Measurements from ENCODE around the gene RPL19.
"Not testable (repeated sequence)": the region's sequence is repeated elsewhere in the genome, so short reads cannot be mapped to it uniquely, and the experiment has no call there.

The RPL19 gene

GRCh38 chr17:39243155-39243554 is 43.1 kb downstream of the RPL19 start:
- no peaks in the 10 kb centered on the region for H3K9me3 ChIP-seq (ENCODE audit: control insufficient read depth, low read length)
- no peaks in the 10 kb centered on the region for H3K36me3 ChIP-seq (ENCODE audit: control insufficient read depth, insufficient read depth, low read length)
- WGBS, 2 experiments = 92% methylated on average over 8 of the region's 8 CpGs
- peaks cover 4% of the 10 kb centered on the region for H3K4me1 ChIP-seq (ENCODE audit: control insufficient read depth, insufficient read depth, low read length)
- no peaks in the 10 kb centered on the region for H3K27me3 ChIP-seq (ENCODE audit: control insufficient read depth, insufficient read depth, low read length, poor library complexity, severe bottlenecking)
- no peak overlapping the region for H3K27ac ChIP-seq (ENCODE audit: insufficient read depth, low read depth, low read length, poor library complexity, severe bottlenecking)
- no peak overlapping the region for H3K4me3 ChIP-seq (ENCODE audit: insufficient read depth, low read depth, low read length)

- Histone ChIP-seq H3K36me3 (ENCODE audit: control insufficient read depth, insufficient read depth, low read length) (no peaks in the 10 kb centered on the region), H3K27ac (ENCODE audit: insufficient read depth, low read depth, low read length, poor library complexity, severe bottlenecking) (no peak overlapping the region), H3K4me1 (ENCODE audit: control insufficient read depth, insufficient read depth, low read length) (peaks cover 4% of the 10 kb centered on the region), H3K4me3 (ENCODE audit: insufficient read depth, low read depth, low read length) (no peak overlapping the region), H3K27me3 (ENCODE audit: control insufficient read depth, insufficient read depth, low read length, poor library complexity, severe bottlenecking) (no peaks in the 10 kb centered on the region), H3K9me3 (ENCODE audit: control insufficient read depth, low read length) (no peaks in the 10 kb centered on the region)
- WGBS, 2 experiments = 81 to 82% methylated on average over 11 of the region's 11 CpGs
Measured at GRCh38 chr17:39244016-39244599, 44.0 kb downstream of the RPL19 start.

DNA sequence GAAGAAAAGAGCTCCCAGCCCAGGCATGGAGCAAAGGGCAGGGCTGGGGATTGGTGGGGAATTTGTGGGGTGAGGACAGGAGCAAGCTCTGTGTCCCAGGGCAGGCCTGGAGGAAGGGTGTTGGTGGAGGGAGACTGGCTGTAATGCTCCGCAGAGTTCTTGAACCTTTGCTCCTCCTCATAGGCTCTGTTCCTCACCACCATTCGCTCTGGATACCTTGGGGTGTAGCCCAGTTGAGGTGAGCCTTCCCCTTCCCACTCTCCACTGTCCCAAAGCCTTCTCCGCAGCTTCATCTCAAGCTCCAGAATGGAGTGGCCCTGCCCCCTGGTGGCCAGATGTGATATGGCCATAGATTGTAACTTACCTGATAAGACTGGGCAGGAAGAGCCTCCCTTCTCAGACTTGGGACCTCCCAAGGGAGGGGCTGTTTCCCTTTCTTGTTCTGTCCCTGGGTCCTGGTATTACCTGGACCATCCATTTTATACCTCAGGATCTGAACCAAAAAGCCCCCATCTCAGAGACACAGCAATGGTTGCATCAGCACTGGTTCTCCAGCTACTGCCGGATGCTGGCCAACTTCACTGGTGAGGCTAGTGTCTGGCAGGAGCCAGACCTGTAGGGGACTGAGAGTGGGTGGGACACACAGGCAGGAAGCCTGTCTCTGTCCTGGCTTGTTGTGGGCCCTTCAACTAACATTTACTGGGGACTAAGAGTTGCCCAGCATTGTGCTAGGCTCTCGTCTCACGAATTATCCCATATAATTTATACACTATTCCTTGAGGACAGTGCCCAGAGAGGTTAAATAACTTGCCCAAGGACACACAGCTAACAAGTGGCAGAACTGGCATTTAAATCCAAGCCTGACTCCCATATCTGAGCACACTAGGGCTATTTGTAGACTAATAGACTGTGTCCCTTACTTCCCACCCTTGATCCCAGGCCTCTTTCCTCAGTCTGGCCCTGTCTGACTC is 44.8 kb downstream of the RPL19 start:
- WGBS, 2 experiments = 48 to 51% methylated on average over 6 of the region's 6 CpGs
- no peak overlapping the region for H3K4me3 ChIP-seq (ENCODE audit: insufficient read depth, low read depth, low read length)

DNA sequence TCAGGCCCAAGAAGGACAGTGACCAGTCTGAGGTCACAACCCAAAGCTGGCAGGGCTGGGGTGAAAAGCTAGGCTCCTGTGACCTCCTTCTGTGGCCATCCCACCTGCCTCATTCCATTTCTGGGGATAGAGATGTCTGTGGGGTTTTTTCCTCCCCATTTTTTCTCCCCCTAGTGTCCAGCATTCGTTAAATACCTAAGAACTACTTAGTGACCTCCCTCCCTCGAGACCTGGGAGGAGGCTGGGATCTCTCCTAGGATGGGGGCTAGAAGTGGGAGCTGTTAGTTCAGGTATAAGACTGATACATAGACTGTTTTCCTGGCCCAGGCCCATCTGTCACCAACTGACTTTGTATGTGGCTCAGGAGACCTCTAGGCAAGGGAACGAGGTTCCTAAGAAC is 46.2 kb downstream of the RPL19 start:
- H3K27me3 ChIP-seq (ENCODE audit: control insufficient read depth, insufficient read depth, low read length, poor library complexity, severe bottlenecking) = no peaks in the 10 kb centered on the region
- H3K27ac ChIP-seq (ENCODE audit: insufficient read depth, low read depth, low read length, poor library complexity, severe bottlenecking) = no peak overlapping the region
- H3K4me3 ChIP-seq (ENCODE audit: insufficient read depth, low read depth, low read length) = no peak overlapping the region
- WGBS, 2 experiments = 68 to 100% methylated on average over 1 to 3 of the region's 3 CpGs
- no peaks in the 10 kb centered on the region for H3K9me3 ChIP-seq (ENCODE audit: control insufficient read depth, low read length)
- H3K36me3 ChIP-seq (ENCODE audit: control insufficient read depth, insufficient read depth, low read length) = no peaks in the 10 kb centered on the region
- peaks cover 4% of the 10 kb centered on the region for H3K4me1 ChIP-seq (ENCODE audit: control insufficient read depth, insufficient read depth, low read length)

More for the DNA sequence above, 44.8 kb downstream of the RPL19 start:
- no peaks in the 10 kb centered on the region for H3K27me3 ChIP-seq (ENCODE audit: control insufficient read depth, insufficient read depth, low read length, poor library complexity, severe bottlenecking)
- H3K4me1 ChIP-seq (ENCODE audit: control insufficient read depth, insufficient read depth, low read length) = peaks cover 4% of the 10 kb centered on the region
- H3K36me3 ChIP-seq (ENCODE audit: control insufficient read depth, insufficient read depth, low read length) = no peaks in the 10 kb centered on the region
- H3K27ac ChIP-seq (ENCODE audit: insufficient read depth, low read depth, low read length, poor library complexity, severe bottlenecking) = no peak overlapping the region
- H3K9me3 ChIP-seq (ENCODE audit: control insufficient read depth, low read length) = no peaks in the 10 kb centered on the region

GRCh38 chr17:39250076-39250475 is 50.0 kb downstream of the RPL19 start:
- H3K4me3 ChIP-seq (ENCODE audit: insufficient read depth, low read depth, low read length); H3K36me3 ChIP-seq (ENCODE audit: control insufficient read depth, insufficient read depth, low read length); H3K27ac ChIP-seq (ENCODE audit: insufficient read depth, low read depth, low read length, poor library complexity, severe bottlenecking); H3K9me3 ChIP-seq (ENCODE audit: control insufficient read depth, low read length); H3K4me1 ChIP-seq (ENCODE audit: control insufficient read depth, insufficient read depth, low read length); H3K27me3 ChIP-seq (ENCODE audit: control insufficient read depth, insufficient read depth, low read length, poor library complexity, severe bottlenecking): not testable (repeated sequence)
- WGBS, 2 experiments = 92 to 95% methylated on average over 12 of the region's 12 CpGs

DNA sequence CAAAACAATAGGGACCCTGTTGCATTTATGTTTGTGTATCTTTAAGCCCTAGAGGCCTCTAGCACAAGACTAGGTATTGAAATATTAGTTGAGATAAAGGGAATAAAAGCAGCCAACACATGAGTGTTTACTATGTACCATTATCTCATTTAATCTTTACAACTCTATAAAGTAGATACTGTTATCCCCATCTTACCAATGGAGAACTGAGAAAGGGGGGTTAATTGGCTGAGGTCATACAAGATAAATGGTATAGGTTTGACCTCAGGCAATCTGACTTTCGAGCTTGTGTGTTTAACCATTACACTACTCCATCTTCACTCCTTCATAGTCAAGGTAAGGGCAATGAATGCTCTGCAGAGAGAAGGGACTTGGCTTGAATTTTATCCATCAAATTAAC is 51.9 kb downstream of the RPL19 start:
- no peak overlapping the region for H3K4me3 ChIP-seq (ENCODE audit: insufficient read depth, low read depth, low read length)
- no peaks in the 10 kb centered on the region for H3K27me3 ChIP-seq (ENCODE audit: control insufficient read depth, insufficient read depth, low read length, poor library complexity, severe bottlenecking)
- H3K27ac ChIP-seq (ENCODE audit: insufficient read depth, low read depth, low read length, poor library complexity, severe bottlenecking) = no peak overlapping the region
- WGBS, 2 experiments = 100% methylated on average over 1 of the region's 1 CpG; no CpG with 5 or more reads in 1 of the 2 experiments
- H3K4me1 ChIP-seq (ENCODE audit: control insufficient read depth, insufficient read depth, low read length) = no peaks in the 10 kb centered on the region
- H3K9me3 ChIP-seq (ENCODE audit: control insufficient read depth, low read length) = no peaks in the 10 kb centered on the region
- no peaks in the 10 kb centered on the region for H3K36me3 ChIP-seq (ENCODE audit: control insufficient read depth, insufficient read depth, low read length)

GRCh38 chr17:39252788-39253460 is 52.8 kb downstream of the RPL19 start:
- peaks cover 3% of the 10 kb centered on the region for H3K36me3 ChIP-seq (ENCODE audit: control insufficient read depth, insufficient read depth, low read length)
- H3K27ac ChIP-seq (ENCODE audit: insufficient read depth, low read depth, low read length, poor library complexity, severe bottlenecking) = no peak overlapping the region
- H3K4me3 ChIP-seq (ENCODE audit: insufficient read depth, low read depth, low read length) = no peak overlapping the region
- H3K4me1 ChIP-seq (ENCODE audit: control insufficient read depth, insufficient read depth, low read length) = no peaks in the 10 kb centered on the region
- 85% methylated on average over 7 of the region's 7 CpGs for WGBS, 2 experiments
- no peaks in the 10 kb centered on the region for H3K27me3 ChIP-seq (ENCODE audit: control insufficient read depth, insufficient read depth, low read length, poor library complexity, severe bottlenecking)
- no peaks in the 10 kb centered on the region for H3K9me3 ChIP-seq (ENCODE audit: control insufficient read depth, low read length)

Measured in ectodermal cell (in vitro differentiated cells).